DND-41 (cell line): ENCODE measurements around the gene PRTFDC1.

ENCODE experiments used
- EZH2 ChIP-seq: IDR thresholded peaks from 3 replicates; pipeline ENCODE4 v1.6.1; 2012; ENCODE audit warnings: borderline replicate concordance, low read depth, mild to moderate bottlenecking, moderate library complexity, low read length, inconsistent platforms; ENCODE audit not compliant: severe bottlenecking
- TF ChIP-seq, protein P1 (sequence below): IDR thresholded peaks from 2 replicates; pipeline ENCODE4 v1.5.1; 2012; ENCODE audit warnings: borderline replicate concordance, low read length, moderate library complexity, mild to moderate bottlenecking; ENCODE audit not compliant: poor library complexity, severe bottlenecking; ENCODE audit errors: extremely low read depth

DNA sequence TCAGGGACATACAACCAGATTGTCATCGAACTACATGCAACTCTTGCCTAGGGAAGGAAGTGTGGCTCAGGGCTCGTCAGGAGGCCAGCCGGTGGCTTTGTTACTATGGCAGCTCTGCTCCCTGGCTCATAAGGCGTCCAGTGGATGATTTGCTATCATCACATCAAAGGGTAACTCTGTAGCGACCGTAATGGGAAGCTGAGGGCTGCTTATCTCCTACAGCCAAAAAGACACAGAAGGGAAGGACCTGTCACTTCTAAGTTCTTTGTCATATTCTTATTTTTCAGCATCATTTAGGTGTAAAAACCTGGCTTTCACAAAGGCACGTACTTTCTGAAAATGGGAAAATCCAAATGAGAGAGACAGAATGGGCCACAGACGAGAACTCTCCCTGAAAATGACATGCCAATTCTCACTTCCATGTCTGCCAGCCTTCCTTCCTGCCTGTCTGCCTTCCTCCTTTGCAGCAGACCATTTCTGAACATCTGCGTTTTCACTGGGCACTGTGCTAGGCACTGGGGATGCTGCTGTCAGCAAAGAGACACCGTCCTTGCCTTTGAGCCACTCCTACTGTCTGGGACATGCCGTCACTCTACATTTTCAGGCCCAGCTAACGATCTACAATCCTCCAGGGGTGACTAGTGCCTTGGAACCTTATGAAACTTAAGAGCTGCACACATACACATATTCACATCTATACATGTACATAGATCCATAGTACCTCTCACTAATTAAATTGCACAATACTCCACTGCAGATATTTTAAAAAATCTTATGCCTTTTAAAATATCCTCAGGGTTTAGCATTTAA is 36.6 kb upstream of the PRTFDC1 start:
- TF ChIP-seq EZH2: no peak
- TF ChIP-seq, protein P1, sequence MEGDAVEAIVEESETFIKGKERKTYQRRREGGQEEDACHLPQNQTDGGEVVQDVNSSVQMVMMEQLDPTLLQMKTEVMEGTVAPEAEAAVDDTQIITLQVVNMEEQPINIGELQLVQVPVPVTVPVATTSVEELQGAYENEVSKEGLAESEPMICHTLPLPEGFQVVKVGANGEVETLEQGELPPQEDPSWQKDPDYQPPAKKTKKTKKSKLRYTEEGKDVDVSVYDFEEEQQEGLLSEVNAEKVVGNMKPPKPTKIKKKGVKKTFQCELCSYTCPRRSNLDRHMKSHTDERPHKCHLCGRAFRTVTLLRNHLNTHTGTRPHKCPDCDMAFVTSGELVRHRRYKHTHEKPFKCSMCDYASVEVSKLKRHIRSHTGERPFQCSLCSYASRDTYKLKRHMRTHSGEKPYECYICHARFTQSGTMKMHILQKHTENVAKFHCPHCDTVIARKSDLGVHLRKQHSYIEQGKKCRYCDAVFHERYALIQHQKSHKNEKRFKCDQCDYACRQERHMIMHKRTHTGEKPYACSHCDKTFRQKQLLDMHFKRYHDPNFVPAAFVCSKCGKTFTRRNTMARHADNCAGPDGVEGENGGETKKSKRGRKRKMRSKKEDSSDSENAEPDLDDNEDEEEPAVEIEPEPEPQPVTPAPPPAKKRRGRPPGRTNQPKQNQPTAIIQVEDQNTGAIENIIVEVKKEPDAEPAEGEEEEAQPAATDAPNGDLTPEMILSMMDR: no peak
